Measurements from ENCODE around the gene SMIM13. TPM values are rescaled to one million over a fixed set of nuclear protein-coding genes. Genes with fewer than 3 reads are reported as not detected.

Gene SMIM13
- total RNA-seq, 3 donors from 2014 or later (not counting 1 experiment from before 2014, with no cell fraction given), result 5.3 to 10.3 (median 9.8) TPM

- peaks cover 0 to 13% of the 10 kb centered on the region in 2 donors for H3K27me3 Mint-ChIP-seq (ENCODE audit: low read depth in 2 of 2)
These were observed 812 bp upstream of the SMIM13 start for GRCh38 chr6:11092668-11093375.

DNA sequence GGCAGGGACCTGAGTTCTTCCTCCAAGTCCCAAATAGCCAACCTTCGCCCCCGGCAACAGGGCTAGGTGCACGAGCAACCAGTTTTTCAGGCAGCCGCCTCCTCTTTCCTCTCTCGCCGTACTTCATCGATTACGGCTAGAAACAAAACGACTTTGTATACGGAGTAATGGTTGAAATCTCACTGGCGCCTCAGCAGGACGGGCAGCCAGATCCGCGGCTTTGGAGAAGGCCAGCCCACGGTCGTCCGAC is 333 bp upstream of the SMIM13 start:
- WGBS (ENCODE audit: insufficient coverage), result 0% methylated on average over 17 of the region's 17 CpGs
- intact Hi-C loops (cut with micrococcal nuclease), result loop anchor here (1.0 to 5.0 kb wide), 4 partner anchors 139 to 444 kb away; partner anchors contain the start of genes C6orf52, MAK, NEDD9 and PAK1IP1

More at GRCh38 chr6:11092668-11093375, 812 bp upstream of the SMIM13 start:
- ATAC-seq (peak; percentile 2 to 8 (median 4)), DNase-seq (peak in 1 of 2 donors; percentile 64)
- H3K36me3 ChIP-seq (ENCODE audit: control insufficient read depth, insufficient read depth, low read length), result no peaks in the 10 kb centered on the region
- intact Hi-C loops (cut with micrococcal nuclease), result loop anchor here (1.0 to 5.0 kb wide), 4 partner anchors 139 to 444 kb away; partner anchors contain the start of genes C6orf52, MAK, NEDD9 and PAK1IP1
- H3K4me1 ChIP-seq (ENCODE audit: control insufficient read depth, insufficient read depth, low read length), result peaks cover 17% of the 10 kb centered on the region
- WGBS (ENCODE audit: insufficient coverage), result 0% methylated on average over 10 of the region's 10 CpGs
- H3K27me3 ChIP-seq (ENCODE audit: control insufficient read depth, insufficient read depth, low read length), result no peaks in the 10 kb centered on the region
- peak overlapping the region; percentile 94 to 96 for H3K27ac Mint-ChIP-seq
- H3K4me3 ChIP-seq (ENCODE audit: low read length), result peak overlapping the region; percentile 98
- TF ChIP-seq, protein P1, sequence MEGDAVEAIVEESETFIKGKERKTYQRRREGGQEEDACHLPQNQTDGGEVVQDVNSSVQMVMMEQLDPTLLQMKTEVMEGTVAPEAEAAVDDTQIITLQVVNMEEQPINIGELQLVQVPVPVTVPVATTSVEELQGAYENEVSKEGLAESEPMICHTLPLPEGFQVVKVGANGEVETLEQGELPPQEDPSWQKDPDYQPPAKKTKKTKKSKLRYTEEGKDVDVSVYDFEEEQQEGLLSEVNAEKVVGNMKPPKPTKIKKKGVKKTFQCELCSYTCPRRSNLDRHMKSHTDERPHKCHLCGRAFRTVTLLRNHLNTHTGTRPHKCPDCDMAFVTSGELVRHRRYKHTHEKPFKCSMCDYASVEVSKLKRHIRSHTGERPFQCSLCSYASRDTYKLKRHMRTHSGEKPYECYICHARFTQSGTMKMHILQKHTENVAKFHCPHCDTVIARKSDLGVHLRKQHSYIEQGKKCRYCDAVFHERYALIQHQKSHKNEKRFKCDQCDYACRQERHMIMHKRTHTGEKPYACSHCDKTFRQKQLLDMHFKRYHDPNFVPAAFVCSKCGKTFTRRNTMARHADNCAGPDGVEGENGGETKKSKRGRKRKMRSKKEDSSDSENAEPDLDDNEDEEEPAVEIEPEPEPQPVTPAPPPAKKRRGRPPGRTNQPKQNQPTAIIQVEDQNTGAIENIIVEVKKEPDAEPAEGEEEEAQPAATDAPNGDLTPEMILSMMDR (IDR thresholded peaks at IDR 0.05), result no peak
- H3K9me3 Mint-ChIP-seq, result no peaks in the 10 kb centered on the region
- no peaks in the 10 kb centered on the region for H3K9me3 ChIP-seq (ENCODE audit: control insufficient read depth, insufficient read depth, low read length)
- peaks cover 22 to 29% of the 10 kb centered on the region in 2 donors for H3K4me1 Mint-ChIP-seq
- H3K4me3 Mint-ChIP-seq, result peak overlapping the region; percentile 99
- H3K36me3 Mint-ChIP-seq, result no peaks in the 10 kb centered on the region
- H3K27ac ChIP-seq (ENCODE audit: low read length), result peak overlapping the region; percentile 99

GRCh38 chr6:11094411-11094851 is 797 bp downstream of the SMIM13 start:
- DNase-seq, result peak; percentile 37 to 62
- 0% methylated on average over 15 of the region's 15 CpGs for WGBS (ENCODE audit: insufficient coverage)

More for the DNA sequence above, 333 bp upstream of the SMIM13 start:
- H3K27me3 Mint-ChIP-seq (ENCODE audit: low read depth in 2 of 2), result peaks cover 0 to 9% of the 10 kb centered on the region in 2 donors
- DNase-seq, result no peak
- no peaks in the 10 kb centered on the region for H3K9me3 Mint-ChIP-seq
- ATAC-seq, result peak; percentile 3 to 7 (median 5)
- H3K36me3 Mint-ChIP-seq, result no peaks in the 10 kb centered on the region
- H3K4me3 Mint-ChIP-seq, result peak overlapping the region; percentile 99
- H3K27me3 ChIP-seq (ENCODE audit: control insufficient read depth, insufficient read depth, low read length), result no peaks in the 10 kb centered on the region
- H3K9me3 ChIP-seq (ENCODE audit: control insufficient read depth, insufficient read depth, low read length), result no peaks in the 10 kb centered on the region
- H3K4me1 ChIP-seq (ENCODE audit: control insufficient read depth, insufficient read depth, low read length), result peaks cover 17% of the 10 kb centered on the region
- peaks cover 22 to 29% of the 10 kb centered on the region in 2 donors for H3K4me1 Mint-ChIP-seq
- H3K27ac Mint-ChIP-seq, result peak overlapping the region; percentile 94 to 96
- H3K36me3 ChIP-seq (ENCODE audit: control insufficient read depth, insufficient read depth, low read length), result no peaks in the 10 kb centered on the region
- H3K27ac ChIP-seq (ENCODE audit: low read length), result peak overlapping the region; percentile 99
- TF ChIP-seq, protein P1 (IDR thresholded peaks at IDR 0.05), result no peak
- H3K4me3 ChIP-seq (ENCODE audit: low read length), result peak overlapping the region; percentile 98

More at GRCh38 chr6:11094411-11094851, 797 bp downstream of the SMIM13 start:
- peaks cover 24 to 29% of the 10 kb centered on the region in 2 donors for H3K4me1 Mint-ChIP-seq
- Histone ChIP-seq H3K4me3 (ENCODE audit: low read length) (peak overlapping the region; percentile 98), H3K4me1 (ENCODE audit: control insufficient read depth, insufficient read depth, low read length) (peaks cover 17% of the 10 kb centered on the region), H3K27ac (ENCODE audit: low read length) (peak overlapping the region; percentile 99), H3K9me3 (ENCODE audit: control insufficient read depth, insufficient read depth, low read length) (no peaks in the 10 kb centered on the region), H3K36me3 (ENCODE audit: control insufficient read depth, insufficient read depth, low read length) (no peaks in the 10 kb centered on the region), H3K27me3 (ENCODE audit: control insufficient read depth, insufficient read depth, low read length) (no peaks in the 10 kb centered on the region)
- peak overlapping the region; percentile 99 for H3K4me3 Mint-ChIP-seq
- H3K27me3 Mint-ChIP-seq (ENCODE audit: low read depth in 2 of 2), result no peaks in the 10 kb centered on the region
- H3K9me3 Mint-ChIP-seq, result no peaks in the 10 kb centered on the region
- intact Hi-C loops (cut with micrococcal nuclease), result loop anchor here (5.0 kb wide), 1 partner anchor 138 kb away; the partner anchor contains the start of gene NEDD9
- peak overlapping the region; percentile 94 to 96 for H3K27ac Mint-ChIP-seq
- no peaks in the 10 kb centered on the region for H3K36me3 Mint-ChIP-seq
- ATAC-seq, result peak; percentile 14 to 28 (median 17)
- TF ChIP-seq, protein P1 (IDR thresholded peaks at IDR 0.05), result no peak
